HG02981 (cell line): ENCODE data around the gene ID4.
A peak's percentile ranks its signal among the peaks of the same experiment; 100 is the strongest.

Experiments
- ATAC-seq: cut with Tn5 transposase; IDR thresholded peaks from one replicate; pipeline ENCODE4 v1.9.1; 2021; ENCODE audit warnings: mild to moderate bottlenecking, moderate library complexity; ENCODE audit not compliant: unreplicated experiment

The ID4 gene

GRCh38 chr6:19836799-19837510 lies at the start of gene ID4:
Gene ID4, plus strand, starts transcription at chr6:19837370. Its CDS starts 385 bp downstream, at chr6:19837755.
- ATAC-seq: no peak

GRCh38 chr6:19788686-19789085 lies 48.5 kb upstream of the ID4 start:
- no peak for ATAC-seq

- no peak for ATAC-seq
These were observed 47.9 kb upstream of the ID4 start for GRCh38 chr6:19789100-19789803.

- ATAC-seq: no peak
These were observed 45.9 kb upstream of the ID4 start for GRCh38 chr6:19791267-19791666.

- ATAC-seq: no peak
These were observed 42.0 kb upstream of the ID4 start for GRCh38 chr6:19795211-19795610.

GRCh38 chr6:19796452-19796851 lies 40.7 kb upstream of the ID4 start:
- ATAC-seq: no peak

- no peak for ATAC-seq
These were observed 38.8 kb upstream of the ID4 start for GRCh38 chr6:19798362-19798761.

- no peak for ATAC-seq
These were observed 34.5 kb upstream of the ID4 start for GRCh38 chr6:19802656-19803055.

GRCh38 chr6:19803331-19804204 lies 33.6 kb upstream of the ID4 start:
- no peak for ATAC-seq

- peak; percentile 97 for ATAC-seq
These were observed 32.7 kb upstream of the ID4 start for GRCh38 chr6:19804205-19805128.

GRCh38 chr6:19805129-19805481 lies 32.1 kb upstream of the ID4 start:
- no peak for ATAC-seq

GRCh38 chr6:19806971-19807396 lies 30.2 kb upstream of the ID4 start:
- ATAC-seq: no peak

- ATAC-seq: no peak
These were observed 25.6 kb upstream of the ID4 start for GRCh38 chr6:19811397-19812079.

GRCh38 chr6:19812512-19813119 lies 24.6 kb upstream of the ID4 start:
- ATAC-seq: no peak

GRCh38 chr6:19818805-19819204 lies 18.4 kb upstream of the ID4 start:
- ATAC-seq: no peak

GRCh38 chr6:19824058-19824807 lies 12.9 kb upstream of the ID4 start:
- no peak for ATAC-seq

GRCh38 chr6:19827247-19827646 lies 9.9 kb upstream of the ID4 start:
- no peak for ATAC-seq

GRCh38 chr6:19827903-19828302 lies 9.3 kb upstream of the ID4 start:
- no peak for ATAC-seq

GRCh38 chr6:19830171-19830570 lies 7.0 kb upstream of the ID4 start:
- no peak for ATAC-seq
